Muscle of arm (tissue), 14 donors: ENCODE measurements around the gene IL27RA. TPM values are rescaled to one million over a fixed set of nuclear protein-coding genes. Genes with fewer than 3 reads are reported as not detected.

Experiments used
- DNase-seq: peaks from one replicate; pipeline ENCODE4 v3.0.0-alpha.2; 2013
- long read RNA-seq, 11 donors: transcript quantifications; one replicate each; lab custom pipeline, GENCODE V29; 2026
- polyA plus RNA-seq, 12 donors: library from polyadenylated mRNA; unstranded; fragments of 120-200 nt; gene quantifications; one replicate each; pipeline ENCODE4 v1.2.1, GENCODE V29; 2013; ENCODE audit not compliant: insufficient read length in 12 of 12

The IL27RA gene
- 1 to 10 TPM in 11 of 12 donors, not detected in 1; 2.0 to 8.2 (median 2.8) TPM for polyA plus RNA-seq
- long read RNA-seq, donor 1, result 0 reads
- long read RNA-seq, donor 2, result 0 reads
- long read RNA-seq, donor 3, partial matches to known transcripts, result 0 of 1 reads
- long read RNA-seq, donor 3, other reads (novel, unspliced or antisense), result 0 of 1 reads
- long read RNA-seq, donor 4, result 0 reads
- long read RNA-seq, donor 5, result 0 reads
- long read RNA-seq, donor 6, partial matches to known transcripts, result 0 of 2 reads
- long read RNA-seq, donor 6, other reads (novel, unspliced or antisense), result 0 of 2 reads
- long read RNA-seq, donor 7, result 0 reads
- long read RNA-seq, donor 8, partial matches to known transcripts, result 0 of 1 reads
- long read RNA-seq, donor 8, other reads (novel, unspliced or antisense), result 0 of 1 reads
- long read RNA-seq, donor 9, partial matches to known transcripts, result 0 of 2 reads
- long read RNA-seq, donor 9, other reads (novel, unspliced or antisense), result 0 of 2 reads
- long read RNA-seq, donor 10, partial matches to known transcripts, result 0 of 3 reads
- long read RNA-seq, donor 10, other reads (novel, unspliced or antisense), result 0 of 3 reads
- long read RNA-seq, donor 11, partial matches to known transcripts, result 0 of 4 reads
- long read RNA-seq, donor 11, other reads (novel, unspliced or antisense), result 0 of 4 reads

DNA sequence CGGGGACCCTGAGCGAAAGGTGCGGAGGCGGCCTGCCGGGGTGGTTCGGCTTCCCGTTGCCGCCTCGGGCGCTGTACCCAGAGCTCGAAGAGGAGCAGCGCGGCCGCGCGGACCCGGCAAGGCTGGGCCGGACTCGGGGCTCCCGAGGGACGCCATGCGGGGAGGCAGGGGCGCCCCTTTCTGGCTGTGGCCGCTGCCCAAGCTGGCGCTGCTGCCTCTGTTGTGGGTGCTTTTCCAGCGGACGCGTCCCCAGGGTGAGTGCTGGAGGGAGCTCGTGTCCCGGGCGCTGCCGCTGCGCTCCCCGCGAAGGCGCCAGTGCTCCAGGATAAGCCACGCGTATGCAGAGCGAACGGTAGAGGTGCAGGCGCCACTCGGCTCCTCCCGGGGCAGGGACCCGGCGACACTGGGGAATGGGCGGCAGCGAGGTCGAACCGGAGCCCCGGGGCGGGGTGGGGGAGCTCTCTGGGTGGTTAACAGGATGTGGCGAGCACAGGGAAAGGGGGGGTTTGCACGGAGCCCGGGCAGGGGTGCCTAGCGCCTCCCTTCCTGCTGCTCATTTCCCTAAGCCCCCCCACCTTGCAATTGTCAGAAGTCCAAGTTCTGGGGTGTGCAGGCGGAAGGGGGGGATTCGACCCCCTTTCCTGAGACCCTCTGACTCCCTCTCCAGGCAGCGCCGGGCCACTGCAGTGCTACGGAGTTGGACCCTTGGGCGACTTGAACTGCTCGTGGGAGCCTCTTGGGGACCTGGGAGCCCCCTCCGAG is at the start of gene IL27RA:
IL27RA (plus strand) TSS at position 44 of the 762 bp plus-strand sequence; CDS start at position 155, 111 bp downstream.
- DNase-seq, result peak; percentile 62

DNA sequence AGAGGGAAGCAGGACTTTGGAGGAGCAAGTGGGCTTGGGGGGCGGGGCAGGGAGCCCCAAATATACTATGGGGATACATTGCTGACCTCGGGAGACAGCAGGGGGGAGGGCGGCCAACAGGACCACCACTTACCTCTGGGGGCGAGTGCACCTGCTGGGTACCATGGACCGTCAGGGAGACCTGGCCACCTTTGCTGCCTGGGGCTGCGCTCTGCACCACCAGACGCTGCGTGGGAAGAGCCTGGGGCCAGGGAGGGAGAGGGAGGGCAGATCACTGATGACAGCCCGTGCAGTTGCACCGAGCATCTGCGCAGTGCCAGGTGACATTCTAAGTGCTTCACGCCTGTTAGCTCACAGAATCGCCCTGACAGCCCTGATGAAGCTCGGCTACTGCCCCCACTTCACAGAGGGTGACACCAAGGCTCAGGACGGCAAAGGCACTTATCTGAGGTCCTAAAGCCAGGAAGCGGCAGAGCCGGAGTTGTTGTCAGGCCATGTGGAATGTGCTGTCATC is 49.5 kb upstream of the IL27RA start:
- no peak for DNase-seq

DNA sequence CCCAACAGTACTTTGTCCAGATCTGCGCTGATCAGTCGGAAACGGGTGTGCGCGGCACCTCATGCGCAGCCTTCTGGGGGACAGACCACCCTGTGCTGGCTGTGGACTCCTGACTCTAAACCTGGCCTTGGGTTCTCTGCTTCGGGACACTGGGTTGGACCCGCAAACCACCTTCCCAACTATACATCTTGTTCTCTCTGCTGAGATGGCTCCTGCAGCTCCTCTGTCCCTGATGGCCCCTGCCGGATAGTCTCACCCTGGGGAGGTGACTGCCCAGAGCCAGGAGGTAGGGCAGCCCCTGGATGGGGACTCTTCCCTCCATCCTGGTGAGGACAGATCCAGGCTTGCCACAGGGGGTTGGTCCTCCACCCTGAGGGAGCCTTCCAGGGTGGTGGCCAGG is 48.8 kb upstream of the IL27RA start:
- no peak for DNase-seq

DNA sequence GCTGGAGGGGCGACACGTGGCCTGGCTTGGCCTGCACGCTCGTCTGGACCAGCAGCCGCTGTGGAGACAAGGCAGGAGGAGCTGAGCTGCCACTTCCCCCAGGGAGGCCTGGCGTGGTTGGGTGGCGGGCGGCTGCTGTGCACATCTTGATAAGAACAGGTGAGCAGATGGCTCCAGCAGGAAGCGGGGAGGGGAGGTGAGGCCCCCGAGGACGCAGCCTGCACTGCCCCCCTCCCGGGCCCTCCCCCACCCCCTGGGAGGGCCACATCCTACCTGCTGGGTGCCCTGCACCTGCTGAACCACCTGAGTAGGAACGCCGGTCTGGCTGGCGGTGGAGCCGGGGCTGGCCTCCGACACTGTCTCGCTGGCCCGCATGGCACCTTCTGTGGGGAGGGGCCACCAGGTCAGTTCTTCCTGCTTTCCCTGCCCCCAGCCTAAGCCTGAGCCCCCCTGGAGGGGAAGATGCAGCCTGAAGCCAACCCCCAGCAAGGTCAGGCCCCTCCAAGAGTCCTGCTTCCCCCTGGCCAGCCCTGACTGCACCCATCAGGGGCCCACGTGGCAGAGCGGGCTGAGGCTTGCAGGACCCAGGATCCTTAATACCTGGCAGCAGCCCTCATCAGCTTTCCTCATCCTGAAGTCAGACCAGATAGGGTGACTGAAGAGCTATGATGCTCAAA is 48.2 kb upstream of the IL27RA start:
- DNase-seq, result no peak

DNA sequence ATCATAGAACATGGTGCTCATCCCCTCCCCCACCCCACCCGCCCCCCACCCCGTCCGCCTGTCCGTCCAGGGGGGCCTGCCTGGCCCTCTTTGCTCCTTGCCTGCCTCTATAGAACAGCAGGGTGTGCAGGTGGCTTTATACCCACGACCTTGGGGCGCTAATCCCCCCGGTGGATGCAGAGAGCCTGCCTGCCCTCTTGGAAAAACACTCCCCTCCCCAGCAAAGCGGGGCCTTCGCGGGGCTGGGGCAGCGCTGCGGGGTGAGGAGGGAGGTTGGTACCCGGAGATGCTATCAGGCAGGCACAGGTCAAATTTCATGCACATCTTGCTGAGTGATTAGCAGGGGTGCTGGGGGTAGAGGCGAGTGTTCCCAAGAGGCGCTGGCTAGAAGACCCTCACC is 47.4 kb upstream of the IL27RA start:
- no peak for DNase-seq

DNA sequence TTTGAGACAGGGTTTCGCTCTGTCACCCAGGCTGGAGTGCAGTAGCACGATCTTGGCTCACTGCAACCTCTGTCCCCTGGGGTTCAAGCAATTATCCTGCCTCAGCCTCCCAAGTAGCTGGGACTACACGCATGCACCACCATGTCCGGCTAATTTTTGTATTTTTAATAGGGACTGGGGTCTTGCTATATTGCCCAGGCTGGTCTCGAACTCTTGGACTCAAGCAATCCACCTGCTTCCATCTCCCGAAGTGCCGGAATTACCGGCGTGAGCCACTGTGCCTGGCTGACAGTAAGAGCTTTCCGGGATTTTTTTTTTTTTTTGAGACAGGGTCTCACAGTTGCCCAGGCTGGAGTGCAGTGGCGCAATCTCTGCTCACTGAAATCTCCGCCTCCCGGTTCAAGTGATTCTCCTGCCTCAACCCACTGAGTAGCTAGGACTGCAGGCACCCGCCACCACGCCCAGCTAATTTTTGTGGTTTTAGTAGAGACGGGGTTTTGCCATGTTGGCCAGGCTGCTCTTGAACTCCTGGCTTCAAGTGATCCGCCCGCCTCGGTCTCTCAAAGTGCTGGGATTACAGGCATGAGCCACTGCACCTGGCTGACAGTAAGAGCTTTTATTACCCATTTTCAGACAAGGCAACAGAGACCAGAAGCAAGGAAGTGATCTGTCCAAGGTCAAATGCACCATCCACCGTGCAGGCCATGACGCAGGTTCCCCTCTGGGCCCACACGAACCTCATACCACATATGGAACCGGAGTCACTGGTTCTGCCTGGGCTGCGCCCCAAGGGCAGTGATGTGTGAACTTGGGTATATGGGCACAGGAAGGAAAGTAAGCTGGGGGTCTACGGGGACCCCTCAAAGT is 46.5 kb upstream of the IL27RA start:
- no peak for DNase-seq

DNA sequence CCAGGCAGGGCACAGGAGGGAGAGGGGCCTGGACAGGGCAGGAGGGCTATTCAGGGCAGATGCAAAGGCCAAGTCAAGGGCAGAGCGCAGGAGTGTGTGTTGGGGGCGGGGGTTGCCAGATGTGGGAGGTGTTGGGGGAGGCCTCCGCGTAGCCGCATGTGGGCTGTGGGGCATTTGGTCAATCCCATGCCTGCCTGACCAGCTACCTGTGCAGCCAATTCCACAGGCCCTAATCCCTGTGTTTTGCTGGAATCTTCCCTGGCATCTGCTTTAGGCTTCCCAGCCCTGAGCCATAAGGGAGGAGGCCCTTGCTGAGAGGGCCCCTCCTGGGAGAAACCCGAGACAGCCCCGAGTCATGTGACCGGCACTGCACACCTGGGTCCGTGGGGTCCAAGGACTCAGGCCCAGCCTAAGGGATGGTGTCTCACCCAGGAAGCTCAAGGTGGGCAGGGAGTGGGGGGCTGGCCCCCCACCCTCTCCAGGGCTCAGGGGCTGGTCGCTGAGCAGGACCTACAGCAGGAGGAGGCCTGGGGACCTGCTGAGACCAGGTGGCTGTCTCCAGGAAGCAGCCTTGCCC is 45.7 kb upstream of the IL27RA start:
- DNase-seq, result no peak

DNA sequence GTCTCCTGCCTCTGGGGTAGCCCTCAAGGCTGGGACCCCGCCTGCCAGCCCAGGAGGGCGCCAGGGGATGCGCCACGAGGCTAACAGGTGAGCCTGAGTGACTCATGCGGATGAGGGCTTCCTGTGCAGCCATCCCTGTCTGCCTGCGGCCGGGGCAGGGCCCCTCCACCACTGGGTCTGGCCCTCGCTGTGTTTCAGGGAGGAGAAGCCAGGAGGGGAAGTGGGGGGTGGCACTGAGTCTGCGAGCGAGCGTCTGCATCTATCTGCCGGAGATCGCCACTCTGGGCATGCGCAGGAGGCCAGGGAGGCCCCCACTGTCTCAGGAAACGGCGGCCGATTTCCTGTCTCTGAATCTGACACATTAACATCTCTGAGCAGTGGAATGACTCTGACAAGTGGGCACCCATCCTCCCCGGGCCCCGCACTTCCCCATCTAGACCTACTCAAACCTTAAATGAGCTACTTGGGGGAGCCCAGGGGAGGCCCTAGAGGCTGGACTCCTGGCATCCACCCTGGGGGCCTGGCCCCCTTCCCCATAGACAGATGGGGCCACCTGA is 45.1 kb upstream of the IL27RA start:
- peak; percentile 84 for DNase-seq

DNA sequence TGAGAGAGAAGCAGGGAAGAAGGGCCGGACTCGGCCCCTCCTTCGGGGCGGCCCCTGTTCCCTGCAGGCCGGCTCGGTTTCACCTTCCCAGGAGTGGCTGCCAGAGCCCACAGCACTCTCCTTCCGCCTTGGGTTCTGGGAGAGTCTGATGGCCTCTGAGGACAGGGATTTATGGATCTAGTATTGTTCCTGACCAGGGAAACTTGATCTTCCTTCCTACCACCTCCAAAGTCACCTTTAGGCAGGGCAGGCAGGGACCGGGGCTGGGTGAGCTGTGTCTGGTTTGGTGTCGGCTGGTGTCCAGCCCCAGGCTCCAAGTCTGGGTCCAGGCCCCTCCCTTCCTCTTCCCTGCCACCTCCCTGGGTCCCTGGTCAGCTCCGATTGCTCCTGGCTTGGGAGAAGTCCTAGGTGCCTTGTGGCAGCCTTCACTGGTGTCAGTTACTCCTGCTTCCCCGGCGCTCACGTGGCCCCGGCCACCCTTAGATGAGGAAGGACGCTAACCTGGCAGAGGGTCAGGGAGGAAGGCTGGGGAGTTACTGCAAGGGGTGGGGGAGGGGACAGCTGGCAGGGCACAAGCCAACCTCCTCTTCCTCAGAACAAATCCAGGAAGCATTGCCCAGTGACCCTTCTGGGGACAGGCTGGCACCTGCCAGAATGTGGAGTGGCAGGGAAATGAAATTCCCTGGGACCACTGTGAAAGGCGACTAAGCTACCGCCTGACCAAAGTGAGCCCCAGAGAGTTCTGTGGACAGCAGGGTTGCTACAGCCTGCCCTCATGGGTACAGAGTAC is 44.3 kb upstream of the IL27RA start:
- DNase-seq, result no peak

DNA sequence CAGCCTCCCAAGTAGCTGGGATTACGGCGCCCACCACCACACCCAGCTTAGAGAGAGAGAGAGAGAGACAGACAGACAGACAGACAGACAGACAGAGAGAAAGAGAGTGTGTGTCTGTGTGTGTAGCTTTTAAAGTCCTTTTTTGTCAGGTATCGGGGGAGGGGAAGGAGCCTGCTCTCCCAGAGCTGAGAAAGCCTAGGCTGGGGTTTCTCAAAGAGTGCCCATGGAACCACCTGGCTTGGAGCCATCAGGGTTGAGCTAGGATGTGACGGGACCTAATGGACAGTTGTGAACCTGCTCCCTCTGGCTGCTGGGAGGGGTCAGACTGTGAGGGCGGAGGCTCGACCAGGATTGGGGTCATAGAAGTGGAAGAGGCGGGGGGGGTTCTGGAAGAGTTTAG is 42.1 kb upstream of the IL27RA start:
- DNase-seq, result no peak

DNA sequence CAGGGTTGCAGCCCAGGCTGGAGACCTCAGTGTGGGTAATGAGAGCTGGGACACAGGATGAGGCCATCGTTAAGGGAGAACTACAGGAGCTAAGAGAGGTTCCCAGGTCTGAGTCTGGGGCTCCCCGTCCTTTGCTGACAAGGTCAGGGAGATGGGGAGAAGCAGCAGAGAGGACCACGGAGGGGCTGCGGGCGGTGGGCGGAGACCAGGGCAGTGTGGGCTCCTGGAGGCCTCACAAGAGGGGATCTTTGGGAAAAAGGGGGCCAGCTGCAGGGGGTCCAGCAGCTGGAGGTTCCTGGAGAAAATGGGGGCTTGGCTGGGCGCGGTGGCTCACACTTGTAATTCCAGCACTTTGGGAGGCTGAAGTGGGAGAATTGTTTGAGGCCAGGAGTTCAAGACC is 41.5 kb upstream of the IL27RA start:
- DNase-seq, result no peak

DNA sequence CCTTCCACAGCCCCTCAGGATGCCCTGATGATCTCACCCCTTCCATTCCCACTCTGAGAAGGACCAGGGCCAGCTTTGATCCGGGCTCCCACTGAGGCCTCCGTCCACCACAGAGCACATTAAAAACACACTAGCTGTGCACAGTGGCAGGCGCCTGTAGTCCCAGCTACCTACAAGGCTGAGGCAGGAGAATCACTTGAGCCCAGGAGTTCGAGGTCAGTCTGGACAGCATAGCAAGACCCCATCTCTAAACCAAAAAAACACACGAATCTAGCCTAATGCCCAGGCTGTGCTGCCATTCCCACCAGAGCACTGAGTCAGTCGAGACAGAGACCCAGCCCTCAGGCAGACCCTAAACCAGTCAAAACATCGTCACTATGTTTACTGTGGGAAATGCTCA is 39.5 kb upstream of the IL27RA start:
- DNase-seq, result no peak

DNA sequence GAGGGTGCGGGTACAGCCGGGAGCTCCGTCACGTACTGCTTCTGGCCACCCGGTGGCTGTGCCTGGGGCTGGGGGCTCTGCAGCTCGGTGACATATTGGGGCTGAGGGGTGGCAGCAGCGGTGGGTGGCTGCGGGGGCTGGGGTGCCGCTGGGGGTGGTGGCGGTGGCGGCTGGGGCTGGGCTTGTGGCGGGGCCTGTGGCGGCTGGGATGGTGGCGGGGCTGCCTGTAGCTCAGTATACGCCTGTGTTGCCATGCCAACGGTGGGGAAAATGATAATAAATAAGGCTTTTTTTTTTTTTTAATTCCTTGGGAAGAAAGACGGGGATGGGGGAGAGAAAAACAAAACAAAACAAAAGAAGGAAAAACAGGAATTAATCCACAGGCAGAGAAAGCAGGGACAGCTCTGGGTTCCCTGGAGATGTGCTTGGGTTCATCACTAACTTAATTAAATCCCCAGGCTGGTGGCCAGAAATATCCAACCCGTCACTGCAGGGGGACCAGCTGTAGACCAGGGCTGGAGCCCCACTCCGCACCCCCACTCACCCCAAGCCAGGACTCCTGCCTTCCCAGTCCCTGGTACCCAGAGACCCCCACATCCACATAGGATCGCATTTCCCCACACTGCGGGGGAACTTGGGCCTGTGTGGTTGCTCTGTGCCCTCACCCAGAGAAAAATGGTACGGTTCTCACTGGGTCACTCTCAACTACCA is 37.8 kb upstream of the IL27RA start:
- DNase-seq, result no peak

DNA sequence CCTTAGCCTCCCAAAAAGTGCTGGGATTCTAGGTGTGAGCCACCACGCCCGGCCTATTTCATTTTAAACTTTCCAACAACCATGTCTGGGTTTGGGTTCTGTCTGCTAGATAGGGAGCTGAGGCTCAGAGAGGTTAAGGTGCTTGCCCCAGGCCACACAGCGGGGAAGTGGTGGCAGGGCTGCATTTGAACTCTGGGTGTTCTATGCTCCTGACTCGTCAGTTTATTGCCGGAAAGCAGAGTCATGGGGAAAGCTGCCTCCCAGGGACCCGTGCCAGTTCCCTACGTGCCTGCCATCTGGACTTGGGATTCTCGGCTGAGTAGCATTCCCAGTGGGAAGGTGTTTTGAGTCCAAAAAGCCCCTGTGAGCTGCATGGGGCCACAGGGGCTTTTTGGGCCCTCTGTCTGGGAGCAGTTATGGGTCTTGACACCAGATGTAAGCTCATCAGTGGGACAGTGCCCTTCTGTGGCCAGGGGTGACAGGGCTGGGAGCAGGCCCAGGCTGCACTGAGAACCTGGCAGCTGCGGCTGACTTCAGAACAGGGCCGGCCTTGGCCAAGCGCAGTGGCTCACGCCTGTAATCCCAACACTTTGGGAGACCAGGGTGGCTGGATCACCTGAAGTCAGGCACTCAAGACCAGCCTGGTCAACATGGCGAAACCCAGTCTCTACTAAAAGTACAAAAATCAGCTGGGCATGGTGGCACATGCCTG is 36.4 kb upstream of the IL27RA start:
- DNase-seq, result no peak

DNA sequence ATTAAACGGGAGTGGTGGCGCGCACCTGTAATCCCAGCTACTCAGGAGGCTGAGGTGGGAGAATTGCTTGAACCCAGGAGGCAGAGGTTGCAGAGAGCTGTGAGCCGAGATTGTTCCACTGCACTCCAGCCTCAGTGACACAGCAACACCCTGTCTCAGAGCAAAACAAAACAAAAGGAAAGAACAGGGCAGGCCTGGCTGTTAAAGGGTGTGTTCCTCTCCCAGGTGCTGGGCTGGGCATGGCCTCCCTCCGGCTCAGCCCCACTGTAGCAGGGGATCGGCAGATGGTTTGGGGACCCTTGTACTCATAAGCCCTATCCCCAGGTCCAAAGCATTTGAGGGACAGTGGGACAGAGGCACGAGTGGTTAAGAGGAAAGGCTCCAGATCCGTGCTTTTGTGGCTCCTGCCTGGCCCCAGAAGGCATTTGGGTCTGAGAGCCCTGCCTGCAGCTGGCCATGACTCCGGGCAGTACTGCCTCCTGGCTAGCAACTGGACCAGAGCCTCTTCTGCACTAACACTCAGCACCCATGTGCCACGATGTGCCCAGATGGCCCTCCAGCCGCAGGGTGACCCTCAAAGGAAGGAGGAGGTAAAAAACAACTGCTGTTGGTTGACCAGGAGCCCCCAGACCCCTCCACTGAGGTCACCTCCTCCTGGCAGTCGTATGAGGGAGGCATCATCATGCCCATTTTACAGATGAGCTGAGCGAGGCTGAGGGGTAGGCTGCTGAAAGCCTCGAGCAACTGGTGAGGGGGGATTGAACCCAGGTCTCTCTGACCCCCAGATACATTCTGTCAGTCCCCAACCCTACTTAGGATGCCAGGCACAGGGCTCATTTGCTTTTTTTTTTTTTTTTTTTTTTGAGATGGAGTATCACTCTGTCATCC is 35.4 kb upstream of the IL27RA start:
- DNase-seq, result no peak

DNA sequence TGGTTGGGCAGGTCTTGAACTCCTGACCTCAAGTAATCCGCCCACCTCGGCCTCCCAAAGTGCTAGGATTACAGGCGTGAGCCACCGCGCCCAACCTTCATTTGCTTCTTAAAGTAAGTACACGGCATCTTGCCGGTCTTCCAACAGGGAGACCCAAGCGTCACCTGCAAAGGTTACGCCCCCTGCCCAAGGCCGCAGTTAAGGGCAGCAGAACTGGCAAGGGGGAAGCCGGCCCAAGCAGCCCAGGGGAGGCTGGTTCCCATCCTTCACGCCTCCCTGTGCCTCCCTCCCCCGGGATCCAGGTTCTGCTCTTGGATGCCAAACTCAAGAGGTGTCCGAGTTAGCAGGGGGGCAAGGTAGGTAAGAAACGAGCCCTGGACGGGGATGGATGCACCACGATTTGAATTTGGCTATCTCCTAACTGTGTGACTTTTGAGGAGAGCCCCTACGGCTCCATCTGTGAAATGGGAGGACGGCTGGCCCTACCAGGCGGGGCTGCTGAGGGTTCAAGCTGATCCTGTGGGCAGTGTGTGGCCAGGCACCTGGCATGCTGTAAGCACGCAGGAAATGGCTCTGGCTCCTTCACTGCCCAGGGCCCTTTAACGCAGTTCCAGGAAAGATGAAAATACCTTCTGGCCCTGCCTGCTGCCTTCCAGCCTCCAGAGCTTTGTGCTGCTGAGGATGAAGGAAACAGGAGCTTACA is 34.5 kb upstream of the IL27RA start:
- no peak for DNase-seq
